ENCODE results near the gene ALS2CL.

ALS2CL gene

DNA sequence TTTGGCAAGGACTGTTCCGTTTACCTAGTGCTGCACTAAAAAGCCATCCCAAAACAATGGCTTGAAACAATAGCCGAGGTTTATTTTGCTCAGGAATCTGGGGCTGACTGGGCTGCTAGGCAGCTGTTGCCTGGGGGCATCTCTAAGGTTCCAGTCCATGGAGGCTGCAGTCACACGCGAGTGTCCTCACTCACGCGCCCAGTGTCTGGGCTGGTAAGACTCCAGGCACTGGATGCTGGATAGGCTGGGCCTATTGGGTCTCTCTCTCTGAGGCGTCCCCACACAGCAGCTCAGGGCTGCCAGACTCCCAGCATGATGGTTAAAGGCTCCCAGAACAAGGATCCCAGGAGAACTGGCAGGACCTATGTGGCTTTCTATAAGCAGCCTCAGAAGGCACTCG is 34.2 kb downstream of the ALS2CL start:
- Histone ChIP-seq H3K27me3 (ENCODE audit: control insufficient read depth in 5 of 5, insufficient read depth in 4 of 5, low read length in 5 of 5) (peaks cover 0 to 4% (median 0%) of the 10 kb centered on the region in 5 donors), H3K4me3 (ENCODE audit: low read depth in 1 of 5, low read length in 5 of 5) (no peak overlapping the region), H3K9me3 (ENCODE audit: control insufficient read depth in 5 of 5, low read length in 5 of 5) (no peaks in the 10 kb centered on the region), H3K36me3 (ENCODE audit: control insufficient read depth in 5 of 5, insufficient read depth in 5 of 5, low read length in 5 of 5) (no peaks in the 10 kb centered on the region), H3K27ac (ENCODE audit: low read depth, low read length) (no peak overlapping the region), H3K4me1 (ENCODE audit: control insufficient read depth in 5 of 5, insufficient read depth in 5 of 5, low read length in 5 of 5) (peaks cover 6 to 35% (median 31%) of the 10 kb centered on the region in 5 donors), H3K9ac (ENCODE audit: low read length in 5 of 5) (no peak overlapping the region)

DNA sequence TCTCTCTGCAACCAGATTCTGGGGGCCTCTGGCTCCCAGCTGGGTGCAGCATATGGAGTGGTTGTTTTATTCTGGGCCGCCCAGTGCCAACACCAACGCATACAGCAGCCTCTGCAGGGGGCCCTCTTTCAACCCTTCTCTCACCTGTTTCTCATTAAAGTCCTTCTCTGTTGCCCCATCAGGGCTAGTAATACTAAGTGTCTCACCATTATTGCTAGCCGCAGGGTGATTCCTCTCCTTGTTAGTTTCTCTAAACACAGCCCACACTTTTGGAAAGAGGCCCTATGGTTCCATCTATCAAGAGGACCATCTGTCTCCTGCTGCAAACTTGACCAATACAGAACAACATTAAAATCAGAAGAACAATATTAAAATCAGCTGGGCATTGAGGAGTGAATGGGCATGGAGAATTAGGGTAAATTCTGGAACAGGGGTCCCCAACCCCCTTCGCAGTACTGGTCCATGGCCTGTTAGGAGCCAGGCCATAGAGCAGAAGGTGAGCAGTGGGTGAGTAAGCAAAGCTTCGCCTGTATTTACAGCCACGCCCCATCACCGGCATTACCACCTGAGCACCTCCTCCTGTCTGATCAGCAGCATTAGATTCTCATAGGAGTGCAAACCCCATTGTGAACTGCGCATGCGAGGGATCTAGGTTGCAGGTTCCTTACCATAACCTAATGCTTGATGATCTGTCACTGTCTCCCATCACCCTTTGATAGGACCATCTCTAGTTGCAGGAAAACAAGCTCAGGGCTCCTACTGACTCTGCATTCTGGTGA is 36.5 kb downstream of the ALS2CL start:
- no peak overlapping the region for H3K4me3 ChIP-seq (ENCODE audit: low read depth in 1 of 5, low read length in 5 of 5)
- peaks cover 3 to 18% (median 13%) of the 10 kb centered on the region in 5 donors for H3K4me1 ChIP-seq (ENCODE audit: control insufficient read depth in 5 of 5, insufficient read depth in 5 of 5, low read length in 5 of 5)
- H3K9ac ChIP-seq (ENCODE audit: low read length in 5 of 5), result no peak overlapping the region
- H3K27me3 ChIP-seq (ENCODE audit: control insufficient read depth in 5 of 5, insufficient read depth in 4 of 5, low read length in 5 of 5), result peaks cover 0 to 3% (median 0%) of the 10 kb centered on the region in 5 donors
- no peaks in the 10 kb centered on the region for H3K36me3 ChIP-seq (ENCODE audit: control insufficient read depth in 5 of 5, insufficient read depth in 5 of 5, low read length in 5 of 5)
- H3K27ac ChIP-seq (ENCODE audit: low read depth, low read length), result no peak overlapping the region
- peaks cover 2 to 4% (median 3%) of the 10 kb centered on the region in 5 donors for H3K9me3 ChIP-seq (ENCODE audit: control insufficient read depth in 5 of 5, low read length in 5 of 5)

DNA sequence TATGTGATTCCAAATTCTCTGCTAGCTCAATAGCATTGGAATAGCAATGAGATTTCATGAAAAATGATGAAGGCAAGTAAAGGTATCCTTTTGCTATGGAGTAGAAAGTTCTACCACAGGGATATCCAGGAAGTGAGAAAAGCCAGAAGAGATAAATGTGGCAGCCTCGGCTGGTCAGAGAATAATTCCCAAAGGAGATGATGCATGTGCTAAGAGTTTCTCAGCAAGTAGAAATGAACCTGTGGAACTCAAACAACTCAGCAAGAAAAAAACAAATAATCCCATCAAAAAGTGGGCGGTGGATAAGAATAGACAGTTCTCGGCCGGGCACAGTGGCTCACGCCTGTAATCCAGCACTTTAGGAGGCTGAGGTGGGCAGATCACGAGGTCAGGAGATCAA is 38.2 kb downstream of the ALS2CL start:
- Histone ChIP-seq H3K9me3 (ENCODE audit: control insufficient read depth in 5 of 5, low read length in 5 of 5) (peaks cover 4 to 9% (median 7%) of the 10 kb centered on the region in 5 donors), H3K27me3 (ENCODE audit: control insufficient read depth in 5 of 5, insufficient read depth in 4 of 5, low read length in 5 of 5) (no peaks in the 10 kb centered on the region), H3K9ac (ENCODE audit: low read length in 5 of 5) (no peak overlapping the region), H3K27ac (ENCODE audit: low read depth, low read length) (no peak overlapping the region), H3K36me3 (ENCODE audit: control insufficient read depth in 5 of 5, insufficient read depth in 5 of 5, low read length in 5 of 5) (no peaks in the 10 kb centered on the region), H3K4me1 (ENCODE audit: control insufficient read depth in 5 of 5, insufficient read depth in 5 of 5, low read length in 5 of 5) (peaks cover 0 to 7% (median 2%) of the 10 kb centered on the region in 5 donors), H3K4me3 (ENCODE audit: low read depth in 1 of 5, low read length in 5 of 5) (no peak overlapping the region)

DNA sequence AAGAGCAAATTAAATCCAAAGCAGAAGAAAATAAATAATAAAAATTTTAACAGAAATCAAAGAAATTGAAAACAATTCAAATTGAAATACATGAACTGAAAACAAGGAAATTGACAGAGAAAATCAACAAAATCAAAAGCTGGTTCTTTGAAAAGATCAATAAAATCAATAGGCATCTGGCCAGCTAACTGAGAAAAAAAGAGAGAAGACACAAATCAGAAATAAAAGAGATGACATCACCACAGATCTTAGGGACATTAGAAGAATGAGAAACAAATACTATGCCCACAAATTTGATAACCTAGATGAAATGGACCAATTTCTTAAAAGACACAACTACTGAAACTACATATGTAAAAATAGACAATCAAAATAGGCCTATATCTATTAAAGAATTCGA is 42.4 kb downstream of the ALS2CL start:
- Histone ChIP-seq H3K4me1 (ENCODE audit: control insufficient read depth in 5 of 5, insufficient read depth in 5 of 5, low read length in 5 of 5) (peaks cover 0 to 6% (median 0%) of the 10 kb centered on the region in 5 donors), H3K27ac (ENCODE audit: low read depth, low read length) (no peak overlapping the region), H3K4me3 (ENCODE audit: low read depth in 1 of 5, low read length in 5 of 5) (no peak overlapping the region), H3K9ac (ENCODE audit: low read length in 5 of 5) (no peak overlapping the region), H3K36me3 (ENCODE audit: control insufficient read depth in 5 of 5, insufficient read depth in 5 of 5, low read length in 5 of 5) (no peaks in the 10 kb centered on the region), H3K27me3 (ENCODE audit: control insufficient read depth in 5 of 5, insufficient read depth in 4 of 5, low read length in 5 of 5) (no peaks in the 10 kb centered on the region), H3K9me3 (ENCODE audit: control insufficient read depth in 5 of 5, low read length in 5 of 5) (peaks cover 4 to 9% (median 7%) of the 10 kb centered on the region in 5 donors)

DNA sequence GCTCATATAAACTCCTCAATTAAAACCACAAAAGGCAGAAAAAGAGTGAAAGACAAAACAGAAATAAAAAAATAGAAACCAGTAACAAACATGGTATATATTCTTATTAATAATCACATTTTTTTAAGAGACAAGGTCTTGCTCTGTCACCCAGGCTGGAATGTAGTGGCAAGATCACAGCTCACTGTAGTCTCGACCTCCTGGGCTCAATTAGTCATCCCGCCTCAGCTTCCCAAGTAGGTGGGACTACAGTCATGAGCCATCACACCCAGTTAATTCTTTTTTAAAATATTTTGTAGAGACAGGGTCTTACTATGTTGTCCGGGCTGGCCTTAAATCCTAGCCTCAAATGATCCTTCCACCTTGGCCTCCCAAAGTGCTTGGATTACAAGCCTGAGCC is 44.0 kb downstream of the ALS2CL start:
- Histone ChIP-seq H3K36me3 (ENCODE audit: control insufficient read depth in 5 of 5, insufficient read depth in 5 of 5, low read length in 5 of 5) (no peaks in the 10 kb centered on the region), H3K9ac (ENCODE audit: low read length in 5 of 5) (no peak overlapping the region), H3K27me3 (ENCODE audit: control insufficient read depth in 5 of 5, insufficient read depth in 4 of 5, low read length in 5 of 5) (no peaks in the 10 kb centered on the region), H3K27ac (ENCODE audit: low read depth, low read length) (no peak overlapping the region), H3K4me3 (ENCODE audit: low read depth in 1 of 5, low read length in 5 of 5) (no peak overlapping the region), H3K4me1 (ENCODE audit: control insufficient read depth in 5 of 5, insufficient read depth in 5 of 5, low read length in 5 of 5) (peaks cover 0 to 6% (median 0%) of the 10 kb centered on the region in 5 donors), H3K9me3 (ENCODE audit: control insufficient read depth in 5 of 5, low read length in 5 of 5) (peaks cover 4 to 9% (median 7%) of the 10 kb centered on the region in 5 donors)

DNA sequence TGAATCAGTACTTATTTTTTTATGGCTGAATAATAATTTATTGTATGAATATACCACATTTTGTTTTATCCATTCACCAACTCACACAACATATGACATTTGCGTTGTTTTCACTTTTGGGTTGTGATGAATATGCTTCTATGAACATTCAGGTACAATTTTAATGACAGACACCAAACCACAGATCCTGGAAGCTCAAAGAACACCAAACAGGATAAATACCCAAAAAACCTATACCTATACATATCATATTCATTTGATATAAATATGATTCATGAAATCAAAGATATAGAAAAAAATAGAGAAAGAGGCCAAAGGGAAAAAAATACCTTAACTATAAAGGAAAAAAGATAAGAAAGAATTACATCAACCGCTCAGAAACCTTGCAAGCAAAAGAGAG is 45.4 kb downstream of the ALS2CL start:
- Histone ChIP-seq H3K27me3 (ENCODE audit: control insufficient read depth in 5 of 5, insufficient read depth in 4 of 5, low read length in 5 of 5) (no peaks in the 10 kb centered on the region), H3K9me3 (ENCODE audit: control insufficient read depth in 5 of 5, low read length in 5 of 5) (peaks cover 4 to 9% (median 7%) of the 10 kb centered on the region in 5 donors), H3K9ac (ENCODE audit: low read length in 5 of 5) (no peak overlapping the region), H3K27ac (ENCODE audit: low read depth, low read length) (no peak overlapping the region), H3K4me1 (ENCODE audit: control insufficient read depth in 5 of 5, insufficient read depth in 5 of 5, low read length in 5 of 5) (peaks cover 0 to 6% (median 0%) of the 10 kb centered on the region in 5 donors), H3K4me3 (ENCODE audit: low read depth in 1 of 5, low read length in 5 of 5) (no peak overlapping the region), H3K36me3 (ENCODE audit: control insufficient read depth in 5 of 5, insufficient read depth in 5 of 5, low read length in 5 of 5) (no peaks in the 10 kb centered on the region)

DNA sequence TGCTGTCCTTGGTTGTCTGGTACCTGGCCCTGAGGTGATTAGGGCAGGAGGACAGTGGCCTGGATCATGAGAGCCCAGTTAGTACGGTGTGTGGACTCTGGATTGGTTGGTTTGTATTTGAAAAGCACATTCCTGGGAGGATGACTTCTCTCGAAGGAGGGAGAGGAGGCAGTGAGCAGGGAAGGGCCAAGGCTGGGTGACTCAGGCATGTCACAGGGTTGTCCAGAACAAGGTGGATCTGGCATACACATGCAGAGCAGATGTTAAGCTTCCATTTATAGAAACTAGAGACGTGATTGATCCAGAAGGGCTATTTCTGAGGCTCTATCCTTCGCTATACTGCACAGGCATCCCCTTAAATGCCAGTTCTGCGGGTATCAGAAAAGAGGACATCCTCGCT is 46.8 kb downstream of the ALS2CL start:
- peaks cover 0 to 6% (median 0%) of the 10 kb centered on the region in 5 donors for H3K4me1 ChIP-seq (ENCODE audit: control insufficient read depth in 5 of 5, insufficient read depth in 5 of 5, low read length in 5 of 5)
- no peaks in the 10 kb centered on the region for H3K27me3 ChIP-seq (ENCODE audit: control insufficient read depth in 5 of 5, insufficient read depth in 4 of 5, low read length in 5 of 5)
- no peak overlapping the region for H3K27ac ChIP-seq (ENCODE audit: low read depth, low read length)
- no peak overlapping the region for H3K4me3 ChIP-seq (ENCODE audit: low read depth in 1 of 5, low read length in 5 of 5)
- no peak overlapping the region for H3K9ac ChIP-seq (ENCODE audit: low read length in 5 of 5)
- no peaks in the 10 kb centered on the region for H3K36me3 ChIP-seq (ENCODE audit: control insufficient read depth in 5 of 5, insufficient read depth in 5 of 5, low read length in 5 of 5)
- H3K9me3 ChIP-seq (ENCODE audit: control insufficient read depth in 5 of 5, low read length in 5 of 5), result peaks cover 0 to 2% (median under 1%) of the 10 kb centered on the region in 5 donors

DNA sequence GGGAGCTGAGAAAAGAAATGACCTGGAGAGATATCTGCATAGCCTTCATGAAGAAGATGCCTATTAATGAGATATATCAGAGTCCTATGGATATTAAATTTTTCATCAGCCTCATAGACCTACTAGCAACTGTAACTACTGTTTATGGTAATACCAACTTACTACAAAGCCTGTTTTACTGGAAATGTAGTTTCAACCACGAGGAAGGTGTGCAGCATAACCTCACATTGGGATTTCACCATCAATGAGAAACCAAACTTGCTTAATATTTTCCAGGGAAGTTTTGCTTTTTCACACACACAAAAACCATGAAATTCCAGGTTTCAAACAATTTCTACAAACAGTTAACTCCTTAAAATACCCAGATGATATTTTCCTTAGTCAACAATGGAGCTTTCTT is 49.8 kb downstream of the ALS2CL start:
- Histone ChIP-seq H3K36me3 (ENCODE audit: control insufficient read depth in 5 of 5, insufficient read depth in 5 of 5, low read length in 5 of 5) (no peaks in the 10 kb centered on the region), H3K27me3 (ENCODE audit: control insufficient read depth in 5 of 5, insufficient read depth in 4 of 5, low read length in 5 of 5) (no peaks in the 10 kb centered on the region), H3K4me1 (ENCODE audit: control insufficient read depth in 5 of 5, insufficient read depth in 5 of 5, low read length in 5 of 5) (peaks cover 0 to 6% (median 0%) of the 10 kb centered on the region in 5 donors), H3K9ac (ENCODE audit: low read length in 5 of 5) (no peak overlapping the region), H3K4me3 (ENCODE audit: low read depth in 1 of 5, low read length in 5 of 5) (no peak overlapping the region), H3K27ac (ENCODE audit: low read depth, low read length) (no peak overlapping the region), H3K9me3 (ENCODE audit: control insufficient read depth in 5 of 5, low read length in 5 of 5) (peaks cover 0 to 10% (median 4%) of the 10 kb centered on the region in 5 donors)

DNA sequence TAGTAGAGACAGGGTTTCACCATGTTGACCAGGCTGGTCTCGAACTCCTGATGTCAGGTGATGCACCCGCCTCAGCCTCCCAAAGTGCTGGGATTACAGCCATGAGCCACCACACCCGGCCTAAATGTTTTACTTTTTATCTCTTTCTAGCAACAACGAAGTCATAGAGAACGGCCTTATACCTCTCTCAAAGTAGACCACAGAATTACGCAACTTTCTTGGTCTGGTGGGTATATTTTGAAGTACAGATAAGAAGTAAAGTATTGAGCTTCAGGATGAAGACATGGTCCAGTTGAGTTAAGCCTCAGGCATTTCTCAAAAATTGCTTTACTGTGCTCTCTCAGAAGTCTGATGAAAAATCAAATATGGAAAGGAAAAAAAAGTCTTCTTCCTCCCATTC is 50.5 kb downstream of the ALS2CL start:
- Histone ChIP-seq H3K4me3 (ENCODE audit: low read depth in 1 of 5, low read length in 5 of 5) (no peak overlapping the region), H3K4me1 (ENCODE audit: control insufficient read depth in 5 of 5, insufficient read depth in 5 of 5, low read length in 5 of 5) (no peaks in the 10 kb centered on the region), H3K27me3 (ENCODE audit: control insufficient read depth in 5 of 5, insufficient read depth in 4 of 5, low read length in 5 of 5) (no peaks in the 10 kb centered on the region), H3K9me3 (ENCODE audit: control insufficient read depth in 5 of 5, low read length in 5 of 5) (peaks cover 0 to 10% (median 4%) of the 10 kb centered on the region in 5 donors), H3K36me3 (ENCODE audit: control insufficient read depth in 5 of 5, insufficient read depth in 5 of 5, low read length in 5 of 5) (no peaks in the 10 kb centered on the region), H3K9ac (ENCODE audit: low read length in 5 of 5) (no peak overlapping the region), H3K27ac (ENCODE audit: low read depth, low read length) (no peak overlapping the region)

DNA sequence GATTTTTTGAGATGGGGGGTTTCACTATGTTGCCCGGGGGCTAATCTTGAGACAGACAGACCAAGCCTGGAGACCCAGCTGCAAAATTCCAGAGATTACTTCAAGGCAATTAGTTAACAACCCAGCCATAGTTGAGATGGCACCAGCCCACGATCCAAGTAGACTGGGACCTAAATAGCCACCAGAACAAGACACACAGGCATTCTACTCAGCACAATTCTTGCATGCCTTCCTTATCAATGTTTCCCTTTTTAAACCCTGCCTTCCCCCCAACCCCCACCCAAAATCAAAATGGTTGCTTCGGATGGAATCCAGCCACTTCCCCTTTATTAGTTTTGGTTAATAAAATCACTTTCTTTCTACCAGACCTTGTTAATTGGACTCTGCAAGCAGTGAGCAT is 52.6 kb downstream of the ALS2CL start:
- no peak overlapping the region for H3K27ac ChIP-seq (ENCODE audit: low read depth, low read length)
- no peaks in the 10 kb centered on the region for H3K27me3 ChIP-seq (ENCODE audit: control insufficient read depth in 5 of 5, insufficient read depth in 4 of 5, low read length in 5 of 5)
- no peak overlapping the region for H3K9ac ChIP-seq (ENCODE audit: low read length in 5 of 5)
- no peaks in the 10 kb centered on the region for H3K4me1 ChIP-seq (ENCODE audit: control insufficient read depth in 5 of 5, insufficient read depth in 5 of 5, low read length in 5 of 5)
- H3K9me3 ChIP-seq (ENCODE audit: control insufficient read depth in 5 of 5, low read length in 5 of 5), result peaks cover 0 to 10% (median 4%) of the 10 kb centered on the region in 5 donors
- no peaks in the 10 kb centered on the region for H3K36me3 ChIP-seq (ENCODE audit: control insufficient read depth in 5 of 5, insufficient read depth in 5 of 5, low read length in 5 of 5)
- H3K4me3 ChIP-seq (ENCODE audit: low read depth in 1 of 5, low read length in 5 of 5), result no peak overlapping the region
